ENCODE results near the gene BAHCC1.

The BAHCC1 gene

GRCh38 chr17:81456798-81457197, 61.5 kb downstream of the BAHCC1 start:
- in situ Hi-C loops (cut with MboI; ENCODE audit: low sequenced_read_pairs), result no loop called here

GRCh38 chr17:81457401-81457800, 62.1 kb downstream of the BAHCC1 start:
- in situ Hi-C loops (cut with MboI; ENCODE audit: low sequenced_read_pairs), result no loop called here

- in situ Hi-C loops (cut with MboI; ENCODE audit: low sequenced_read_pairs), result no loop called here
Measured at GRCh38 chr17:81457917-81458555, 62.8 kb downstream of the BAHCC1 start.

GRCh38 chr17:81458628-81459027, 63.4 kb downstream of the BAHCC1 start:
- in situ Hi-C loops (cut with MboI; ENCODE audit: low sequenced_read_pairs), result no loop called here

GRCh38 chr17:81459224-81459623, 64.0 kb downstream of the BAHCC1 start:
- in situ Hi-C loops (cut with MboI; ENCODE audit: low sequenced_read_pairs), result no loop called here

GRCh38 chr17:81459864-81460263, 64.6 kb downstream of the BAHCC1 start:
- in situ Hi-C loops (cut with MboI; ENCODE audit: low sequenced_read_pairs), result no loop called here

- in situ Hi-C loops (cut with MboI; ENCODE audit: low sequenced_read_pairs), result no loop called here
Measured at GRCh38 chr17:81460856-81461460, 65.7 kb downstream of the BAHCC1 start.

GRCh38 chr17:81461607-81462500, 66.6 kb downstream of the BAHCC1 start:
- in situ Hi-C loops (cut with MboI; ENCODE audit: low sequenced_read_pairs), result no loop called here

- in situ Hi-C loops (cut with MboI; ENCODE audit: low sequenced_read_pairs), result no loop called here
Measured at GRCh38 chr17:81462506-81463125, 67.4 kb downstream of the BAHCC1 start.

GRCh38 chr17:81463506-81463905, 68.2 kb downstream of the BAHCC1 start:
- in situ Hi-C loops (cut with MboI; ENCODE audit: low sequenced_read_pairs), result no loop called here

- in situ Hi-C loops (cut with MboI; ENCODE audit: low sequenced_read_pairs), result no loop called here
Measured at GRCh38 chr17:81464586-81464985, 69.3 kb downstream of the BAHCC1 start.

- in situ Hi-C loops (cut with MboI; ENCODE audit: low sequenced_read_pairs), result no loop called here
Measured at GRCh38 chr17:81465910-81466309, 70.7 kb downstream of the BAHCC1 start.

- in situ Hi-C loops (cut with MboI; ENCODE audit: low sequenced_read_pairs), result no loop called here
Measured at GRCh38 chr17:81466564-81467472, 71.6 kb downstream of the BAHCC1 start.

GRCh38 chr17:81468111-81468769, 73.0 kb downstream of the BAHCC1 start:
- in situ Hi-C loops (cut with MboI; ENCODE audit: low sequenced_read_pairs), result no loop called here

- in situ Hi-C loops (cut with MboI; ENCODE audit: low sequenced_read_pairs), result no loop called here
Measured at GRCh38 chr17:81468770-81469121, 73.5 kb downstream of the BAHCC1 start.

GRCh38 chr17:81469266-81469665, 74.0 kb downstream of the BAHCC1 start:
- in situ Hi-C loops (cut with MboI; ENCODE audit: low sequenced_read_pairs), result no loop called here

- in situ Hi-C loops (cut with MboI; ENCODE audit: low sequenced_read_pairs), result no loop called here
Measured at GRCh38 chr17:81470270-81470943, 75.2 kb downstream of the BAHCC1 start.

GRCh38 chr17:81470944-81471817, 75.9 kb downstream of the BAHCC1 start:
- in situ Hi-C loops (cut with MboI; ENCODE audit: low sequenced_read_pairs), result no loop called here
